ENCODE data around the gene LRRFIP1.

DNA sequence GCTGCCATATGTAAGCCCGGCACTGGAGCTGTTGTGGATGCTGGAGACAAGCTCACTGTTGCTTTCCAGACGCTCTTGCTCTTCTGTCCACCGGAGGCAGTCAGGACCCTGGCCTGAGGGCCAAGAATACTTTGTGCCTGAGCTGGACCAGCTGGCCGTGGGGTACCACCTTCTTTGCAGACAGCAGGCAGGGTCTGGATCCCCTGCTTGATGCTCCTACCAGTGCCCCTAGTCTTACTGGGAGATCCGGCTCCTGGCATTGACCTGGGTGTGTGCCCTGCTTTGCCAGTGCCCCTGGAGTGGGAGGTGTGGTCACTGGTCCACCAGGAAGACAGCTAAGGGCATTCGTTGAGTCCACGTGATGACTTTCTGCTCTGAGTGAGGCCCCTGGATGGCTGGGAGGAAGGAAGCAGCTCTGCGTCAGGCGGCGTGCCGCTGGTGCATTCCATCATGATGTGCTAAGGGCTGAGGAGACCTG lies 59.3 kb downstream of the LRRFIP1 start:
- no peak for TF ChIP-seq POLR2A (IDR thresholded peaks at IDR 0.05; ENCODE audit: low read length)
- no peak for TF ChIP-seq GATA1 (IDR thresholded peaks at IDR 0.05; ENCODE audit: low read depth, low read length)
